Mesendoderm (in vitro differentiated cells): ENCODE measurements around the gene NLRP12. TPM values are rescaled to one million over a fixed set of nuclear protein-coding genes. Genes with fewer than 3 reads are reported as not detected.
"Not testable (repeated sequence)": the region's sequence is repeated elsewhere in the genome, so short reads cannot be mapped to it uniquely, and the experiment has no call there.

Source experiments
- DNase-seq: peaks from one replicate; pipeline ENCODE4 v3.0.0; 2013
- H2AK5ac ChIP-seq: 2 replicates; pipeline ENCODE4 v1.6.1; 2013; ENCODE audit warnings: low read length, inconsistent platforms
- H2BK120ac ChIP-seq: 2 replicates; pipeline ENCODE4 v1.6.1; 2013; ENCODE audit warnings: low read depth, mild to moderate bottlenecking, low read length, moderate library complexity, mixed read lengths
- H2BK15ac ChIP-seq: replicated peaks from 2 replicates; pipeline ENCODE4 v1.6.1; 2013; ENCODE audit warnings: low read depth, mild to moderate bottlenecking, moderate library complexity
- H2BK5ac ChIP-seq: 2 replicates; pipeline ENCODE4 v1.6.1; 2013; ENCODE audit warnings: low read length, inconsistent platforms
- H3K18ac ChIP-seq: 2 replicates; pipeline ENCODE4 v1.6.1; 2013; ENCODE audit warnings: mild to moderate bottlenecking, low read length, mixed read lengths
- H3K23ac ChIP-seq: one replicate; pipeline ENCODE4 v1.6.1; 2013; ENCODE audit warnings: low read length
- H3K27ac ChIP-seq: 2 replicates; pipeline ENCODE4 v1.5.1; 2013; ENCODE audit warnings: low read depth, mild to moderate bottlenecking, inconsistent platforms, low read length, moderate library complexity
- H3K27me3 ChIP-seq: 2 replicates; pipeline ENCODE4 v1.6.1; 2013; ENCODE audit warnings: low read length, control low read depth, mild to moderate bottlenecking, inconsistent platforms; ENCODE audit not compliant: insufficient read depth, poor library complexity
- H3K36me3 ChIP-seq: 2 replicates; pipeline ENCODE4 v1.6.1; 2013; ENCODE audit warnings: low read length, inconsistent platforms; ENCODE audit not compliant: control insufficient read depth, insufficient read depth
- H3K4ac ChIP-seq: one replicate; pipeline ENCODE4 v1.6.1; 2013; ENCODE audit warnings: low read depth, mild to moderate bottlenecking, low read length, moderate library complexity
- H3K4me1 ChIP-seq: 2 replicates; pipeline ENCODE4 v1.6.1; 2013; ENCODE audit warnings: low read depth, low read length, inconsistent platforms; ENCODE audit not compliant: control insufficient read depth
- H3K4me2 ChIP-seq: 2 replicates; pipeline ENCODE4 v1.6.1; 2013; ENCODE audit warnings: low read length
- H3K4me3 ChIP-seq: 2 replicates; pipeline ENCODE4 v1.5.1; 2013; ENCODE audit warnings: mild to moderate bottlenecking, low read length
- H3K56ac ChIP-seq: one replicate; pipeline ENCODE4 v1.6.1; 2013; ENCODE audit warnings: low read length
- H3K79me1 ChIP-seq: 2 replicates; pipeline ENCODE4 v1.6.1; 2013; ENCODE audit warnings: low read length, inconsistent platforms
- H3K79me2 ChIP-seq: 2 replicates; pipeline ENCODE4 v1.6.1; 2013; ENCODE audit warnings: mild to moderate bottlenecking, low read length; ENCODE audit not compliant: control insufficient read depth, insufficient read depth
- H3K9ac ChIP-seq: 2 replicates; pipeline ENCODE4 v1.6.1; 2013; ENCODE audit warnings: low read length, inconsistent platforms
- H4K5ac ChIP-seq: one replicate; pipeline ENCODE4 v1.6.1; 2013; ENCODE audit warnings: low read length
- H4K8ac ChIP-seq: one replicate; pipeline ENCODE4 v1.6.1; 2013; ENCODE audit warnings: low read depth, mild to moderate bottlenecking, control low read depth, low read length, moderate library complexity
- WGBS: extraction: QIAGEN DNeasy Blood & Tissue Kit; methylation state at CpG from one replicate; pipeline ENCODE4 v1.1.7; 2013; ENCODE audit warnings: low lambda C conversion rate, missing lambda C conversion rate; ENCODE audit not compliant: insufficient coverage; ENCODE audit errors: extremely low coverage; 5-methylcytosine and 5-hydroxymethylcytosine counted together
- polyA plus RNA-seq, 2 experiments: library from polyadenylated mRNA; stranded (reverse); fragments of 200-250 nt; gene quantifications; one replicate each; pipeline ENCODE4 v1.2.3, GENCODE V29; 2013

Gene NLRP12, protein sequence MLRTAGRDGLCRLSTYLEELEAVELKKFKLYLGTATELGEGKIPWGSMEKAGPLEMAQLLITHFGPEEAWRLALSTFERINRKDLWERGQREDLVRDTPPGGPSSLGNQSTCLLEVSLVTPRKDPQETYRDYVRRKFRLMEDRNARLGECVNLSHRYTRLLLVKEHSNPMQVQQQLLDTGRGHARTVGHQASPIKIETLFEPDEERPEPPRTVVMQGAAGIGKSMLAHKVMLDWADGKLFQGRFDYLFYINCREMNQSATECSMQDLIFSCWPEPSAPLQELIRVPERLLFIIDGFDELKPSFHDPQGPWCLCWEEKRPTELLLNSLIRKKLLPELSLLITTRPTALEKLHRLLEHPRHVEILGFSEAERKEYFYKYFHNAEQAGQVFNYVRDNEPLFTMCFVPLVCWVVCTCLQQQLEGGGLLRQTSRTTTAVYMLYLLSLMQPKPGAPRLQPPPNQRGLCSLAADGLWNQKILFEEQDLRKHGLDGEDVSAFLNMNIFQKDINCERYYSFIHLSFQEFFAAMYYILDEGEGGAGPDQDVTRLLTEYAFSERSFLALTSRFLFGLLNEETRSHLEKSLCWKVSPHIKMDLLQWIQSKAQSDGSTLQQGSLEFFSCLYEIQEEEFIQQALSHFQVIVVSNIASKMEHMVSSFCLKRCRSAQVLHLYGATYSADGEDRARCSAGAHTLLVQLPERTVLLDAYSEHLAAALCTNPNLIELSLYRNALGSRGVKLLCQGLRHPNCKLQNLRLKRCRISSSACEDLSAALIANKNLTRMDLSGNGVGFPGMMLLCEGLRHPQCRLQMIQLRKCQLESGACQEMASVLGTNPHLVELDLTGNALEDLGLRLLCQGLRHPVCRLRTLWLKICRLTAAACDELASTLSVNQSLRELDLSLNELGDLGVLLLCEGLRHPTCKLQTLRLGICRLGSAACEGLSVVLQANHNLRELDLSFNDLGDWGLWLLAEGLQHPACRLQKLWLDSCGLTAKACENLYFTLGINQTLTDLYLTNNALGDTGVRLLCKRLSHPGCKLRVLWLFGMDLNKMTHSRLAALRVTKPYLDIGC
- polyA plus RNA-seq (2013, experiment 1 of 2) = 1.0 TPM
- 0.95 TPM for polyA plus RNA-seq (2013, experiment 2 of 2)

DNA sequence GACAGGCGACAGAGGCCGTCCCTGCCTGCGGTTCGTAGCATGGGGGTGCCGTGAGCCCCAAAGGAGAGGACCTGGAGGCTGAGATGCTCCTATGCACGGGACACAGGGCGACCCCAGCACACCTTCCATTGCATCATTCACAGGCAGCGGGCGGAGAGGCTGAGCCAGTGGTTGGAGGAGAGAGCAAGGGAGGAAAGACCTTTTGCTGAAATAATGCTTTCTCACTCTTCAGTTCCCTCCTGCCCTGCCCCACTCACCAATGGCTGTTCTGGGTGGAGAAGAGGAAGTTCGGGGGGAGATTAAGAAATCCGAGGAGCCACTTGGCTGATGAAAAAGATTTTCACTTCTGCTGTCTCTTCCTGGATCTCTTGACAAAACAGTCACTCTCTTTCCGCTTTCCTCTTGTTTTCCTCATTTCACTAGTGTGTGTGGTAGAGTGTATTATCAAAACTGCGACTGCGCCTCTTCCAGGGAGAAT, at the start of gene NLRP12:
Gene NLRP12 (minus strand): TSS at position 181 of the 478 bp plus-strand sequence. CDS start 140 bp downstream, at position 41.
- peak; percentile 54 for DNase-seq
- H3K27me3 ChIP-seq = no peaks in the 10 kb centered on the region
- no peaks in the 10 kb centered on the region for H3K36me3 ChIP-seq
- H3K4ac ChIP-seq = peak within 1 kb of the TSS; percentile 37
- H4K8ac ChIP-seq = no peak within 1 kb of the TSS
- H3K18ac ChIP-seq = no peak within 1 kb of the TSS
- H2BK120ac ChIP-seq = no peak within 1 kb of the TSS
- WGBS = no CpG with 5 or more reads among the region's 14 CpGs
- no peak within 1 kb of the TSS for H4K5ac ChIP-seq
- H3K4me1 ChIP-seq = peaks cover 1% of the 10 kb centered on the region
- H3K79me2 ChIP-seq = no peaks in the 10 kb centered on the region
- H2BK5ac ChIP-seq = no peak within 1 kb of the TSS
- H3K4me2 ChIP-seq = no peak within 1 kb of the TSS
- H3K23ac ChIP-seq = no peak within 1 kb of the TSS
- H2AK5ac ChIP-seq = no peak within 1 kb of the TSS
- no peak within 1 kb of the TSS for H3K4me3 ChIP-seq
- no peaks in the 10 kb centered on the region for H3K79me1 ChIP-seq
- no peak within 1 kb of the TSS for H2BK15ac ChIP-seq
- H3K56ac ChIP-seq = peak within 1 kb of the TSS; percentile 56
- H3K9ac ChIP-seq = peak within 1 kb of the TSS; percentile 18
- no peak within 1 kb of the TSS for H3K27ac ChIP-seq

DNA sequence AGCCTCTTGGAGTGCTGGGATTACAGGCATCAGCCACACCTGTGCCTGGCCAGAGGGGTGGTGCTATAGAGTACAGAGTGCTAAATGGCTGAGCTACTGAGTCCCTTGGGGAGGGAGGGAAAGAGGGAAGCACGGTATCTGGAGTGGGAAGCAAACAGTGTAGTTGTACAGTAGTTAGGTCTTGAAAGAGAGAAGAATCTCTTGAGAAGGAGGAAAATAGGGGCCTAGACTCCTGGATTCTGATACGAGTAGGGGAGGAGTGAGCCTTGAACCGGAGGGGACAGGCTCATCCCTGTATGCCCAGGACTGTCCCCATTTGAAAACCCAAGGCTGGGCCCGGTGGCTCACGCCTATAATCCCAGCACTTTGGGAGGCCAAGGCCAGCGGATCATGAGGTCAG, 48.6 kb upstream of the NLRP12 start:
- H3K4me1 ChIP-seq = no peaks in the 10 kb centered on the region
- no peak overlapping the region for H3K4me2 ChIP-seq
- peaks cover 14% of the 10 kb centered on the region for H3K79me2 ChIP-seq
- H2BK120ac ChIP-seq = no peak overlapping the region
- no peak overlapping the region for H3K23ac ChIP-seq
- no peaks in the 10 kb centered on the region for H3K27me3 ChIP-seq
- no peak overlapping the region for H4K5ac ChIP-seq
- no peak overlapping the region for H2BK15ac ChIP-seq
- no peak for DNase-seq
- no peak overlapping the region for H3K9ac ChIP-seq
- H3K18ac ChIP-seq = no peak overlapping the region
- H3K79me1 ChIP-seq = peaks cover 11% of the 10 kb centered on the region
- H3K27ac ChIP-seq = no peak overlapping the region
- H3K4me3 ChIP-seq = no peak overlapping the region
- H2AK5ac ChIP-seq = no peak overlapping the region
- WGBS = no CpG with 5 or more reads among the region's 6 CpGs
- H3K56ac ChIP-seq = no peak overlapping the region
- H3K4ac ChIP-seq = no peak overlapping the region
- H4K8ac ChIP-seq = no peak overlapping the region
- H2BK5ac ChIP-seq = no peak overlapping the region
- peaks cover 3% of the 10 kb centered on the region for H3K36me3 ChIP-seq

DNA sequence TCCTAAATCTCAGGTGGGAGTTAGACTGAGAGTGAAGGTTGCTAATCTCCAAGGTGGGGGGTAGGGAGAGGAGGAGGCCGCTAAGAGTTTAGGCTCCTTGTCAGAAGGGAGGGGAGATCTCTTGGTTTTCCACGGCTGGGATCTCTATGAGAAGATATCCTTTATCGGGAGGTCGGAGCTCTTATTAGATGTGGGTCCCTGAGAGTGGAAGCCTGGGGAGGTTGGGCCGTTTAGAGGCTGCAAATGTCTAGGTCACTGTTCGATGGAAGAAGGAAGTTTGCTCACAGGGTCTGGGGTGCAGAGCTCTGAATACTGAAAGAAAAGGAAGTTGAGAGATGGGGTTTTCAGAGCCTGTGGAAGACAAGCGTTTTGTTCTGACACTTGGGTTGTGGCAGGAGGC, 47.3 kb upstream of the NLRP12 start:
- H3K4me2 ChIP-seq = no peak overlapping the region
- H3K36me3 ChIP-seq = peaks cover 3% of the 10 kb centered on the region
- H3K9ac ChIP-seq = no peak overlapping the region
- peaks cover 11% of the 10 kb centered on the region for H3K79me1 ChIP-seq
- H4K5ac ChIP-seq = no peak overlapping the region
- H3K4ac ChIP-seq = no peak overlapping the region
- H3K27me3 ChIP-seq = no peaks in the 10 kb centered on the region
- no peak overlapping the region for H3K56ac ChIP-seq
- H3K23ac ChIP-seq = no peak overlapping the region
- H2AK5ac ChIP-seq = no peak overlapping the region
- no peak overlapping the region for H3K4me3 ChIP-seq
- peaks cover 14% of the 10 kb centered on the region for H3K79me2 ChIP-seq
- H2BK5ac ChIP-seq = no peak overlapping the region
- no peak overlapping the region for H3K18ac ChIP-seq
- H3K27ac ChIP-seq = no peak overlapping the region
- DNase-seq = no peak
- no peak overlapping the region for H2BK15ac ChIP-seq
- no peak overlapping the region for H2BK120ac ChIP-seq
- H3K4me1 ChIP-seq = no peaks in the 10 kb centered on the region
- no CpG with 5 or more reads among the region's 7 CpGs for WGBS
- no peak overlapping the region for H4K8ac ChIP-seq

DNA sequence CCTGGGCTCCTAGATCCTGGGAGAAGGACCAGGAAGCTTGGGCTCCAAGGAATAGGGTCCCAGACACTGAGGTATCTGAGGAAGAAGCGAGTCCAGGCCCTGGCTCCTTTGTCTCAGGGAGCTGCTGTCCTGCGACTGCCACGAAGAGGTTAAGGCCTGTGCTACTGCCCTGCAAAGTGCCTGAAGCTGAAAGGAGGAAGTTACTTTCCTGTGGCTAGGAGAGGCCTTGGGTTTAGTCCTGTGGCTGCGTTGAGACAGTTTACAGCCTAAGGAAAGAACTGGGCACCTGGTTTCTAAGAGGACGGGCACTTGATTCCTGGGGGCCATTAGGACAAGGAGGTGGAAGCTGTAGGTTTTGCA, 46.4 kb upstream of the NLRP12 start:
- Histone ChIP-seq H3K4ac (no peak overlapping the region), H3K4me1 (peaks cover 2% of the 10 kb centered on the region), H4K8ac (no peak overlapping the region), H3K36me3 (peaks cover 3% of the 10 kb centered on the region), H3K79me2 (peaks cover 14% of the 10 kb centered on the region), H2AK5ac (no peak overlapping the region), H2BK15ac (no peak overlapping the region), H3K27me3 (no peaks in the 10 kb centered on the region), H3K4me3 (no peak overlapping the region), H3K79me1 (peaks cover 11% of the 10 kb centered on the region), H2BK120ac (no peak overlapping the region), H3K18ac (no peak overlapping the region), H4K5ac (no peak overlapping the region), H3K56ac (no peak overlapping the region), H3K4me2 (no peak overlapping the region), H3K27ac (no peak overlapping the region), H3K23ac (no peak overlapping the region), H3K9ac (peak overlapping the region; percentile 6), H2BK5ac (no peak overlapping the region)
- no CpG with 5 or more reads among the region's 5 CpGs for WGBS
- peak; percentile 49 for DNase-seq

DNA sequence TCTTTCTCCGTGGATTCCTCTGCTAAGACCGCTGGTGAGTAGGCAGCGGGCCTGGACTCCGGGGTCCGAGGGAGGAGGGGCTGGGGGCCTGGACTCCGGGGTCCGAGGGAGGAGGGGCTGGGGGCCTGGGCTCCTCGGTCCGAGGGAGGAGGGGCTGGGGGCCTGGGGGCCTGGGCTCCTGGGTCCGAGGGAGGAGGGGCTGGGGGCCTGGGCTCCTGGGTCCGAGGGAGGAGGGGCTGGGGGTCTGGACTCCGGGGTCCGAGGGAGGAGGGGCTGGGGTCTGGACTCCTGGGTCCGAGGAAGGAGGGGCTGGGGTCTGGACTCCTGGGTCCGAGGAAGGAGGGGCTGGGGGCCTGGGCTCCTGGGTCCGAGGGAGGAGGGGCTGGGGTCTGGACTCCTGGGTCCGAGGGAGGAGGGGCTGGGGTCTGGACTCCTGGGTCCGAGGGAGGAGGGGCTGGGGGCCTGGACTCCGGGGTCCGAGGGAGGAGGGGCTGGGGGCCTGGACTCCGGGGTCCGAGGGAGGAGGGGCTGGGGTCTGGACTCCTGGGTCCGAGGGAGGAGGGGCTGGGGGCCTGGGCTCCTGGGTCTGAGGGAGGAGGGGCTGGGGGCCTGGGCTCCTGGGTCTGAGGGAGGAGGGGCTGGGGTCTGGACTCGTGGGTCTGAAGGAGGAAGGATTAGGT, 45.8 kb upstream of the NLRP12 start:
- not testable (repeated sequence) for H3K36me3 ChIP-seq, H2AK5ac ChIP-seq, H2BK120ac ChIP-seq, H4K8ac ChIP-seq, H3K4me1 ChIP-seq, H4K5ac ChIP-seq, DNase-seq, H3K27me3 ChIP-seq, H2BK15ac ChIP-seq, H2BK5ac ChIP-seq, H3K23ac ChIP-seq
- H3K4me3 ChIP-seq = peak overlapping the region; percentile 86
- peaks cover 14% of the 10 kb centered on the region for H3K79me2 ChIP-seq
- H3K27ac ChIP-seq = peak overlapping the region; percentile 7
- H3K56ac ChIP-seq = peak overlapping the region; percentile 71
- peak overlapping the region; percentile 85 for H3K18ac ChIP-seq
- H3K79me1 ChIP-seq = peaks cover 10% of the 10 kb centered on the region
- peak overlapping the region; percentile 90 for H3K9ac ChIP-seq
- peak overlapping the region; percentile 53 for H3K4me2 ChIP-seq
- peak overlapping the region; percentile 17 for H3K4ac ChIP-seq
- WGBS = no CpG with 5 or more reads among the region's 24 CpGs
